Chondrocyte (in vitro differentiated cells): ENCODE measurements around the gene SCRT2. TPM values are rescaled to one million over a fixed set of nuclear protein-coding genes. Genes with fewer than 3 reads are reported as not detected.

Source experiments
- DNase-seq: peaks from one replicate; pipeline ENCODE4 v3.0.0; 2021; ENCODE audit warnings: mixed read lengths, low spot score
- H3K27ac Mint-ChIP-seq: one replicate; pipeline ENCODE4 v1.8.0; 2021; ENCODE audit warnings: mild to moderate bottlenecking, moderate library complexity, mixed read lengths; ENCODE audit not compliant: unreplicated experiment
- H3K27me3 Mint-ChIP-seq: 2 replicates; pipeline ENCODE4 v1.8.0; 2021; ENCODE audit warnings: low read depth, mixed read lengths
- H3K36me3 Mint-ChIP-seq: 2 replicates; pipeline ENCODE4 v1.8.0; 2021; ENCODE audit warnings: low read depth, mixed read lengths
- H3K4me1 Mint-ChIP-seq: 2 replicates; pipeline ENCODE4 v1.8.0; 2021; ENCODE audit warnings: low read depth, mild to moderate bottlenecking, mixed read lengths
- H3K4me3 Mint-ChIP-seq: one replicate; pipeline ENCODE4 v1.8.0; 2021; ENCODE audit warnings: mild to moderate bottlenecking, moderate library complexity, mixed read lengths; ENCODE audit not compliant: unreplicated experiment
- H3K9me3 Mint-ChIP-seq: 2 replicates; pipeline ENCODE4 v1.8.0; 2021; ENCODE audit warnings: low read depth, mixed read lengths
- CTCF ChIP-seq: fragments of 200-600 bp; sonication (generic); IDR thresholded peaks from 2 replicates; pipeline ENCODE4 v1.5.0; 2021; ENCODE audit warnings: antibody characterized with exemption, mild to moderate bottlenecking, moderate library complexity
- total RNA-seq: library from RNA; stranded (reverse); gene quantifications from 3 replicates; pipeline ENCODE4 v1.2.1, GENCODE V29; 2021

SCRT2 gene
- total RNA-seq, 1 donor from 2014 or later = not detected

- H3K4me1 Mint-ChIP-seq = peaks cover 22% of the 10 kb centered on the region
- no peaks in the 10 kb centered on the region for H3K9me3 Mint-ChIP-seq
- no peak for DNase-seq
- H3K4me3 Mint-ChIP-seq = no peak overlapping the region
- H3K27ac Mint-ChIP-seq = no peak overlapping the region
- H3K27me3 Mint-ChIP-seq = peaks cover 9% of the 10 kb centered on the region
- TF ChIP-seq CTCF = no peak
- no peaks in the 10 kb centered on the region for H3K36me3 Mint-ChIP-seq
Observed at GRCh38 chr20:663315-664090, 12.1 kb downstream of the SCRT2 start.

- no peaks in the 10 kb centered on the region for H3K36me3 Mint-ChIP-seq
- no peak for DNase-seq
- H3K9me3 Mint-ChIP-seq = no peaks in the 10 kb centered on the region
- peaks cover 6% of the 10 kb centered on the region for H3K27me3 Mint-ChIP-seq
- no peak overlapping the region for H3K4me3 Mint-ChIP-seq
- no peak for TF ChIP-seq CTCF
- no peak overlapping the region for H3K27ac Mint-ChIP-seq
- peaks cover 29% of the 10 kb centered on the region for H3K4me1 Mint-ChIP-seq
Observed at GRCh38 chr20:662277-663192, 13.1 kb downstream of the SCRT2 start.

GRCh38 chr20:661474-662270, 13.9 kb downstream of the SCRT2 start:
- Mint-ChIP-seq H3K9me3 (no peaks in the 10 kb centered on the region), H3K4me3 (no peak overlapping the region), H3K36me3 (no peaks in the 10 kb centered on the region), H3K27ac (no peak overlapping the region), H3K27me3 (peaks cover 6% of the 10 kb centered on the region), H3K4me1 (peaks cover 29% of the 10 kb centered on the region)
- no peak for DNase-seq
- TF ChIP-seq CTCF = no peak

GRCh38 chr20:658731-659291, 16.8 kb downstream of the SCRT2 start:
- no peak overlapping the region for H3K4me3 Mint-ChIP-seq
- TF ChIP-seq CTCF = no peak
- H3K27ac Mint-ChIP-seq = no peak overlapping the region
- H3K9me3 Mint-ChIP-seq = no peaks in the 10 kb centered on the region
- peaks cover 4% of the 10 kb centered on the region for H3K27me3 Mint-ChIP-seq
- no peaks in the 10 kb centered on the region for H3K36me3 Mint-ChIP-seq
- peaks cover 29% of the 10 kb centered on the region for H3K4me1 Mint-ChIP-seq
- no peak for DNase-seq
